Right cardiac atrium (tissue), 5 donors: ENCODE measurements around the gene SLIT3. TPM values are rescaled to one million over a fixed set of nuclear protein-coding genes. Genes with fewer than 3 reads are reported as not detected.
A peak's percentile ranks its signal among the peaks of the same experiment; 100 is the strongest.

Experiments
- ATAC-seq, 2 donors: fragments of 200-7000 bp; cut with Tn5 transposase; one replicate each; pipeline versions ENCODE4 v1.8.0 to v1.9.1; 2020; ENCODE audit warnings: moderate library complexity in 2 of 2, mild to moderate bottlenecking in 1 of 2
- DNase-seq, 3 donors: peaks; one replicate each; pipeline ENCODE4 v3.0.0-alpha.2; 2020
- H3K27ac ChIP-seq: one replicate; pipeline ENCODE4 v1.5.1; 2013; ENCODE audit warnings: mild to moderate bottlenecking, low read length, control low read depth, moderate library complexity
- H3K27me3 ChIP-seq: one replicate; pipeline ENCODE4 v1.6.1; 2013; ENCODE audit not compliant: control insufficient read depth, insufficient read depth
- H3K4me1 ChIP-seq: one replicate; pipeline ENCODE4 v1.6.1; 2013; ENCODE audit warnings: low read length; ENCODE audit not compliant: control insufficient read depth, insufficient read depth
- H3K4me3 ChIP-seq: one replicate; pipeline ENCODE4 v1.5.1; 2013; ENCODE audit warnings: low read length, control low read depth
- H3K9me3 ChIP-seq: one replicate; pipeline ENCODE4 v1.6.1; 2013; ENCODE audit warnings: low read length; ENCODE audit not compliant: control insufficient read depth
- WGBS: extraction: QIAGEN DNeasy Blood & Tissue Kit; methylation state at CpG from one replicate; pipeline ENCODE4 v1.1.7; 2013; 5-methylcytosine and 5-hydroxymethylcytosine counted together
- intact Hi-C, 4 donors: fragments of 100-400 bp; cut with DNase I; formaldehyde crosslinking; loops; one replicate each; pipeline versions ENCODE4 v1.11.0 to v1.14.0; 2022 to 2023
- polyA plus RNA-seq: library from polyadenylated mRNA; stranded (reverse); fragments of 200-250 nt; gene quantifications from one replicate; pipeline ENCODE4 v1.2.3, GENCODE V29; 2013
- total RNA-seq, 4 donors: library from RNA; stranded (reverse); fragmentation: NEBNext Ultra II Directional; extraction: Animal tissue kit (Norgen Biotek cat#: 25700); gene quantifications; one replicate each; pipeline ENCODE4 v1.2.1, GENCODE V29; 2021
- donor health status: healthy with polysubstance abuse.
- donor health status: DM: no; HTN: yes; CAD: no.
- donor health status: DM: no; HTN: no; CAD: no.
- donor health status: DM: no; HTN: yes; CAD: no; lungs with severe emphysema.
- donor health status: DM: yes; HTN: yes; CAD: no.

SLIT3 gene
- total and polyA plus RNA-seq, 5 donors, result 32.9 to 188 (median 109) TPM

GRCh38 chr5:169197343-169197742, 103.6 kb downstream of the SLIT3 start:
- WGBS, result 65% methylated on average over 1 of the region's 1 CpG
- DNase-seq, result no peak
- intact Hi-C loops, result no loop called here

GRCh38 chr5:169196059-169196458, 104.9 kb downstream of the SLIT3 start:
- intact Hi-C loops, result no loop called here

More at GRCh38 chr5:169197343-169197742, 103.6 kb downstream of the SLIT3 start:
- H3K4me3 ChIP-seq, result no peak overlapping the region
- no peaks in the 10 kb centered on the region for H3K9me3 ChIP-seq
- H3K27me3 ChIP-seq, result no peaks in the 10 kb centered on the region
- ATAC-seq, result peak in 1 of 2 donors; percentile 47
- no peak overlapping the region for H3K27ac ChIP-seq
- peaks cover 3% of the 10 kb centered on the region for H3K4me1 ChIP-seq

GRCh38 chr5:169195601-169196000, 105.3 kb downstream of the SLIT3 start:
- Histone ChIP-seq H3K4me1 (peaks cover 3% of the 10 kb centered on the region), H3K27ac (no peak overlapping the region), H3K4me3 (no peak overlapping the region), H3K27me3 (no peaks in the 10 kb centered on the region), H3K9me3 (no peaks in the 10 kb centered on the region)
- ATAC-seq, result no peak
- intact Hi-C loops, result no loop called here
- WGBS, result 80% methylated on average over 8 of the region's 8 CpGs
- DNase-seq, result no peak

More at GRCh38 chr5:169196059-169196458, 104.9 kb downstream of the SLIT3 start:
- H3K9me3 ChIP-seq, result no peaks in the 10 kb centered on the region
- no peak overlapping the region for H3K27ac ChIP-seq
- H3K4me3 ChIP-seq, result no peak overlapping the region
- H3K4me1 ChIP-seq, result peaks cover 3% of the 10 kb centered on the region
- ATAC-seq (no peak), DNase-seq (no peak)
- no peaks in the 10 kb centered on the region for H3K27me3 ChIP-seq
- 77% methylated on average over 6 of the region's 6 CpGs for WGBS

GRCh38 chr5:169192536-169192935, 108.4 kb downstream of the SLIT3 start:
- H3K4me1 ChIP-seq, result peaks cover 3% of the 10 kb centered on the region
- H3K4me3 ChIP-seq, result no peak overlapping the region
- intact Hi-C loops, result no loop called here
- no peaks in the 10 kb centered on the region for H3K9me3 ChIP-seq
- 68% methylated on average over 3 of the region's 3 CpGs for WGBS
- no peak overlapping the region for H3K27ac ChIP-seq
- ATAC-seq (no peak), DNase-seq (no peak)
- H3K27me3 ChIP-seq, result no peaks in the 10 kb centered on the region

- H3K9me3 ChIP-seq, result no peaks in the 10 kb centered on the region
- H3K27me3 ChIP-seq, result no peaks in the 10 kb centered on the region
- no peaks in the 10 kb centered on the region for H3K4me1 ChIP-seq
- no peak overlapping the region for H3K27ac ChIP-seq
- ATAC-seq (peak; percentile 61 to 69), DNase-seq (no peak)
- 45% methylated on average over 1 of the region's 1 CpG for WGBS
- intact Hi-C loops, result no loop called here
- no peak overlapping the region for H3K4me3 ChIP-seq
These were observed 110.1 kb downstream of the SLIT3 start for GRCh38 chr5:169190849-169191248.

- H3K9me3 ChIP-seq, result no peaks in the 10 kb centered on the region
- no peak overlapping the region for H3K27ac ChIP-seq
These were observed 115.3 kb downstream of the SLIT3 start for GRCh38 chr5:169185626-169186025.

GRCh38 chr5:169183576-169183975, 117.4 kb downstream of the SLIT3 start:
- no peak overlapping the region for H3K27ac ChIP-seq
- intact Hi-C loops, result no loop called here
- ATAC-seq, result no peak
- DNase-seq, result no peak
- H3K4me3 ChIP-seq, result no peak overlapping the region
- H3K27me3 ChIP-seq, result no peaks in the 10 kb centered on the region
- no peaks in the 10 kb centered on the region for H3K4me1 ChIP-seq
- no peaks in the 10 kb centered on the region for H3K9me3 ChIP-seq

More at GRCh38 chr5:169185626-169186025, 115.3 kb downstream of the SLIT3 start:
- DNase-seq (no peak), ATAC-seq (peak; percentile 48 to 67)
- Histone ChIP-seq H3K4me1 (no peaks in the 10 kb centered on the region), H3K4me3 (no peak overlapping the region), H3K27me3 (no peaks in the 10 kb centered on the region)
- WGBS, result 60% methylated on average over 3 of the region's 3 CpGs
- intact Hi-C loops, result no loop called here

GRCh38 chr5:169182797-169183196, 118.1 kb downstream of the SLIT3 start:
- Histone ChIP-seq H3K9me3 (no peaks in the 10 kb centered on the region), H3K27me3 (no peaks in the 10 kb centered on the region), H3K4me3 (no peak overlapping the region), H3K27ac (no peak overlapping the region), H3K4me1 (no peaks in the 10 kb centered on the region)
- WGBS, result 82% methylated on average over 4 of the region's 4 CpGs
- intact Hi-C loops, result no loop called here
- no peak for ATAC-seq
- DNase-seq, result no peak

- WGBS, result 50% methylated on average over 8 of the region's 8 CpGs
- intact Hi-C loops, result no loop called here
- H3K9me3 ChIP-seq, result no peaks in the 10 kb centered on the region
- ATAC-seq (no peak), DNase-seq (peak in 1 of 3 donors; percentile 56)
- H3K4me1 ChIP-seq, result no peaks in the 10 kb centered on the region
- H3K27ac ChIP-seq, result no peak overlapping the region
- no peak overlapping the region for H3K4me3 ChIP-seq
- H3K27me3 ChIP-seq, result no peaks in the 10 kb centered on the region
These were observed 119.1 kb downstream of the SLIT3 start for GRCh38 chr5:169181814-169182213.

- WGBS, result 76% methylated on average over 3 of the region's 3 CpGs
- Histone ChIP-seq H3K27ac (no peak overlapping the region), H3K9me3 (no peaks in the 10 kb centered on the region), H3K4me3 (no peak overlapping the region), H3K27me3 (no peaks in the 10 kb centered on the region), H3K4me1 (no peaks in the 10 kb centered on the region)
- no peak for DNase-seq
- intact Hi-C loops, result no loop called here
- no peak for ATAC-seq
These were observed 122.2 kb downstream of the SLIT3 start for GRCh38 chr5:169178754-169179153.

- DNase-seq (no peak), ATAC-seq (peak; percentile 62 to 67)
- Histone ChIP-seq H3K4me3 (no peak overlapping the region), H3K9me3 (no peaks in the 10 kb centered on the region), H3K27me3 (no peaks in the 10 kb centered on the region), H3K4me1 (no peaks in the 10 kb centered on the region), H3K27ac (no peak overlapping the region)
- 59% methylated on average over 5 of the region's 5 CpGs for whole genome bisulfite sequencing
- intact Hi-C loops, result no loop called here
These were observed 122.7 kb downstream of the SLIT3 start for GRCh38 chr5:169178274-169178673.
